Epithelial cell of esophagus (primary cell): ENCODE results near the gene ZNRF3.

Experiments
- DNase-seq: peaks from one replicate; pipeline ENCODE4 v3.0.0; 2010; ENCODE audit warnings: low read depth
- H3K4me3 ChIP-seq: 2 replicates; pipeline ENCODE4 v1.5.1; 2011; ENCODE audit warnings: mild to moderate bottlenecking, low read length, control low read depth
- TF ChIP-seq, protein P1 (sequence below): IDR thresholded peaks from 2 replicates; pipeline ENCODE4 v1.5.1; 2011; ENCODE audit warnings: low read depth, mild to moderate bottlenecking, low read length, control low read depth, inconsistent platforms; ENCODE audit not compliant: insufficient read depth; ENCODE audit errors: missing control alignments

The ZNRF3 gene

GRCh38 chr22:28980326-28980725 is 97.0 kb downstream of the ZNRF3 start:
- no peak overlapping the region for H3K4me3 ChIP-seq
- DNase-seq, result no peak
- TF ChIP-seq, protein P1, sequence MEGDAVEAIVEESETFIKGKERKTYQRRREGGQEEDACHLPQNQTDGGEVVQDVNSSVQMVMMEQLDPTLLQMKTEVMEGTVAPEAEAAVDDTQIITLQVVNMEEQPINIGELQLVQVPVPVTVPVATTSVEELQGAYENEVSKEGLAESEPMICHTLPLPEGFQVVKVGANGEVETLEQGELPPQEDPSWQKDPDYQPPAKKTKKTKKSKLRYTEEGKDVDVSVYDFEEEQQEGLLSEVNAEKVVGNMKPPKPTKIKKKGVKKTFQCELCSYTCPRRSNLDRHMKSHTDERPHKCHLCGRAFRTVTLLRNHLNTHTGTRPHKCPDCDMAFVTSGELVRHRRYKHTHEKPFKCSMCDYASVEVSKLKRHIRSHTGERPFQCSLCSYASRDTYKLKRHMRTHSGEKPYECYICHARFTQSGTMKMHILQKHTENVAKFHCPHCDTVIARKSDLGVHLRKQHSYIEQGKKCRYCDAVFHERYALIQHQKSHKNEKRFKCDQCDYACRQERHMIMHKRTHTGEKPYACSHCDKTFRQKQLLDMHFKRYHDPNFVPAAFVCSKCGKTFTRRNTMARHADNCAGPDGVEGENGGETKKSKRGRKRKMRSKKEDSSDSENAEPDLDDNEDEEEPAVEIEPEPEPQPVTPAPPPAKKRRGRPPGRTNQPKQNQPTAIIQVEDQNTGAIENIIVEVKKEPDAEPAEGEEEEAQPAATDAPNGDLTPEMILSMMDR, result no peak

GRCh38 chr22:28981818-28982499 is 98.6 kb downstream of the ZNRF3 start:
- DNase-seq, result no peak
- TF ChIP-seq, protein P1, result no peak
- no peak overlapping the region for H3K4me3 ChIP-seq

DNA sequence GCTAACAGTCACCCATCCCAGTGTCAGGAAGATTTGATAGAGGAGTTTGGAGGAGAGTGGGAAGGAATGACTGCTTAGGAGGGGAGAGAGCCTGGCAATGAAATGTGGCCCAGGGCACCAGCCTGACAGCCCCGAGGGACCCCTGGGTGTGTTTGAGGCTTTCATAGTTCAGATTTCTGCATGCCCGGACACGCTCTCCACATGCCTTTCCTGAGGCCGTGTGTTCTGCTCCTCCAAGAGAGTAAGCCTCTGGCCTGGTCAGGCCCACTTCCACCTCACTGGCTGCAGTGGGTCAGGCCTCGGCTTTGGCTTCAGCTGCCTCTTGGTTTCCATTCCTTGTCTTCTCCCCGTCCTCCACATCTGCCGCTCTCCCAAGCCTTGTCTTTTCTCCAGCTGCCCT is 99.8 kb downstream of the ZNRF3 start:
- peak; percentile 45 for DNase-seq
- TF ChIP-seq, protein P1, result no peak
- H3K4me3 ChIP-seq, result no peak overlapping the region

GRCh38 chr22:28983788-28984441 is 100.5 kb downstream of the ZNRF3 start:
- peak; percentile 52 for DNase-seq
- no peak overlapping the region for H3K4me3 ChIP-seq
- TF ChIP-seq, protein P1, result no peak

DNA sequence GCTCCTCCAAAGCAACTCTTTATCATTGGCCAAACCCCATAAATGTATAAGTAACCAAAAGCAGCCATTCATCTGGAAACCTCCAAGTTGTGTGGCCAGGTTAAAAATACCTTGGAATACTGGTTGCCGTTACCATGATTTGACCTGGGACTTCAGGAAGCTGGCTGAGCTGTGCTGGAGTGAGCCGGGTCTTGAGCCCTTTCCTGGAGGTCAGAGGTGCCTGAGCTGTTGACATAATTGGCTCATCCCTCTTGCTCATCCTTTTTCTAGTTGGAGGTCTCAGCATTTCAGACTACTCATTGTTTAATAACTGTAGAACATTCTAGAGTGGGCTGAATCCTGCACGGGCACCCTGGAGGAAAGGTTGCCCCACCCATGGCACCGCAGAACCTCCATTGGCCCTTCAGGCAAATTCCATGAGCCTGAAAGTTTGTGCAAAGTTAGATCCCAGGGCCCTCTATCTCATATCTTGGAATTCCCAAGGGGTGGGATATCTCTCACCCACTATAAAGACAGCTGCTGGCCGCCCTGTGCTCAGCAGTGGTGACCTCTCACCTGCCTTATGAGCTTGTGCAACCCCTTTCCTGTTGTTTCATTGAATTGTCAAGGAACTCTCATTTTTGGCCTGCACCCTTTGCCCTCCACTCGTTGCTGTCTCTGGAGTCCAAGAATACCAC is 101.2 kb downstream of the ZNRF3 start:
- DNase-seq, result no peak
- TF ChIP-seq, protein P1, result no peak

DNA sequence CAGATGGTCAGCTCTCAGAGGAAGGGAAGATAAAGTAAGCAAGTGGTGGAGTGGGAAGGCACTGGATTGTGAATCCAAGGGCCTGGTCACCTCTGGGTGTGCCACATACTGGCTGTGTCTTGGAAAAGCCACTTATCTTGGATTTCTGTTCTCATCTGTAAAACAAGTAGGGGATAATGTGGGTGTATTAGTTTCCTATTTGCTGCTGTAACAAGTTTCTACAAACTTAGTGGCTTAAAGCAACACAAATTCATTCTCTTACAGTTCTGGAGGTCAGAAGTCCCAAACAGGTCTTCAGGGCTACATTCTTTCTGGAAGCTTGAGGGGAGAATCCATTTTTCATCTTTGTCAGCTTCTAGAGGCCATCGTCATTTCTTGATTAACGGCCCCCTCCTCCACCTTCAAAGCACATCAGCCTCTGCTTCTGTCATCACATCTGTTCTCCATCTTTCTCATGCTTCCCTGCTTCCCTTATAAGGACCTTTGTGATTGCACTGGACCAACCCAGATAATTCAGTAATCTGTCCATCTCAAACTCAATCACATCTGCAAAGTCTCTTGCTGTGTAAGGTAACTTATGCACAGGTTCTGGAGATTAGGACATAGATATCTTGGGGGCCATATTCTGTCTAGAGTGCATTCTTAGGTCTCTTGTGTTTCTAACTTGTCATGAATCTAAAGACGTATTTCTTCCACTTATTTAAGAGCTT is 102.4 kb downstream of the ZNRF3 start:
- TF ChIP-seq, protein P1, result no peak
- DNase-seq, result no peak
- H3K4me3 ChIP-seq, result no peak overlapping the region

More for the DNA sequence above, 101.2 kb downstream of the ZNRF3 start:
- H3K4me3 ChIP-seq, result no peak overlapping the region
